Right forelimb (tissue), 1 donor: ENCODE measurements around the gene FEM1B.

ENCODE experiments used
- DNase-seq: peaks from one replicate; pipeline ENCODE4 v3.0.0-alpha.2; 2018

FEM1B gene

DNA sequence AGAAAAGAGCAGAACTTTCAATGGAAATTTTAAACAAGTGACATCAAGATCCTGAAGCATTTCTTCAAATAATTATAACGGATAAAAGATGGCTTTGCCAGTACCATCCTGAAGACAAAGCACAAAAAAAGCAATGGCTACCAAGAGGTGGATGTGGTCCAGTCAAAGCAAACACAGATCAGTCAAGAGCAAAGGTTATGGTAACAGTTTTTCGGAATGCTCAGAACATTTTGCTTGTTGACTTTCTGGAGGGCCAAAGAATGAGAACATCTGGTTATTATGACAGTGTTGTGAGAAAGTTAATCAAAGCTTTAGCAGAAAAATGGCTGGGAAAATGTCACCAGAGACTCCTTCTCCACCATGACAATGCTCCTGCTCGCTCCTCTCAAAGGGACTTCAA, 31.5 kb downstream of the FEM1B start:
- no peak for DNase-seq

DNA sequence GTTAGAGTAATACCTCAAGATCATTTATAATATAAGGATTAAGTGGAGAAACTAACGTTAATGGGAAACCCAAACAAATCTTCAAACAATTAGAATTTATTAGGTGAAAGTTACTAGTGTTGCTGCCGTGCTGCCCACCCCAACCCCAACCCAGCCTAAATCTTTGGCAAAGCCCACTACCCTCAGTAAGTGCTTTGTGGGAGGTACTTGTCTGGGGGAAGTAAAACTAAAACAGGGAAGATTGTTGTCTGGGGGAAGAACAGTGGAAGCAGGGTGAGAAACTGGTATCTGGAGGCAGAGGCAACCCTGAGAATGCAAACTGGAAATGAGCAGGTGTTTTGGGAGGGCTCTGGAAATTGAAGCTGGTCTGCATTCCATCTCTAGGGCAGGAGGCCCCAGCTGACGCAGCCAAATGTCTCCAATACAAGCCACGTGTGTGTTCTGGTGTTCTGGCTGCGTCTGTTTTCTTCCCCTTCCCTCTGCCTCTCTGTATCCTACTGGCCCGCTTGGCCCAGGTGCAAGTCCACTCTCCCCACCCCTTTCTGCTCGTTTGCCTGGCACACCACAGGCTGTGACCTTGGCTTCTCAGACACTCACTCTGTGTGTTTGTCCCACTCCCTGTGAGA, 32.7 kb downstream of the FEM1B start:
- DNase-seq, result peak; percentile 46

DNA sequence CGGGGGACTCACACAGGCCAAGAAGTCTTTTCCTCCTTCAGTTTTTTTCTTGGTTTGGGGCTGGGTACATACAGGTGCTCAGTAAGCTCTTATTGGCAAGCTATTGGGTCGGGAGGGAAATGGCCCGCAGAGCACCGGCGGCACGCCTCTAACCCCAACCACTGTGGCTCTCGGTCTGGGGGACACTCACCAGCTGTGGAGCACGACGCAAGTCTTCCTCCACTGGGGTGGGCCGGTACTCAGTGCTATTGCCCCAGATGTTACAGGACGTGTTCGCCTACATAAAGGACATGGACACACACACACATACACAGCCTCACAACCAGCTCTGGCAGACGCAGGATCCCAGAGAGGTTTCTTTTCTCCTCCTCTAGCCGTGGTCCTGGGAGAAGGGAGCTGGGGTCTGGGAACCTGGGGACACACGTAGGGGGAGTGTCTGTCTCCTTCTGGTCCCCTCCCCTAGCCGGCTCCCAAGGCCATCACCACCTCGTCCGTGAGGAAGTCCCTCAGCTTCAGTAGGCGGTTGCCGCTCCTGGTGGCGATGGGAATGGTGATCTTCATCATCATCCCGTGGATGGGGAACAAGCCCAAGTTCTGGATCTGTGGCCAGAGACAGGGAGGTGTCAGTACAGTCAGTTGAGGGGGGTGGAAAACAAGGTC, 33.4 kb downstream of the FEM1B start:
- peak; percentile 28 for DNase-seq

DNA sequence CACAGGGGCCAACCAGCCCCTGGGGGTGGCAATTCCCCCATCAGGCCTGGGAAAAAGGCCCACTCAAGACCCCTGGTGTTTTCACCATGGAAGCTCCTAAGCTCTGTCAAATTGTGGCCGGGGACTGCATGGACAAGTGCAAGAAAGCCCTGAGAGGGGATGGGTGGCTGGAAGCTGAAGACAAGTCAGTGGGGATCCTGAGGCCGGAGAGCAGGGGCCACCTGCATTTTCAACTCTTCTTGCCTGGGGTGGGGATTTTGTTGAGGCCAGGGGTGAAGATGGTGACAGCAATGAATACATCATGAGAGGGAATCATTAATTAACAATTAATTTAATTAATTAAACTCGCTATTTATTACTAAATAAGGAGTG, 33.9 kb downstream of the FEM1B start:
- peak; percentile 30 for DNase-seq

DNA sequence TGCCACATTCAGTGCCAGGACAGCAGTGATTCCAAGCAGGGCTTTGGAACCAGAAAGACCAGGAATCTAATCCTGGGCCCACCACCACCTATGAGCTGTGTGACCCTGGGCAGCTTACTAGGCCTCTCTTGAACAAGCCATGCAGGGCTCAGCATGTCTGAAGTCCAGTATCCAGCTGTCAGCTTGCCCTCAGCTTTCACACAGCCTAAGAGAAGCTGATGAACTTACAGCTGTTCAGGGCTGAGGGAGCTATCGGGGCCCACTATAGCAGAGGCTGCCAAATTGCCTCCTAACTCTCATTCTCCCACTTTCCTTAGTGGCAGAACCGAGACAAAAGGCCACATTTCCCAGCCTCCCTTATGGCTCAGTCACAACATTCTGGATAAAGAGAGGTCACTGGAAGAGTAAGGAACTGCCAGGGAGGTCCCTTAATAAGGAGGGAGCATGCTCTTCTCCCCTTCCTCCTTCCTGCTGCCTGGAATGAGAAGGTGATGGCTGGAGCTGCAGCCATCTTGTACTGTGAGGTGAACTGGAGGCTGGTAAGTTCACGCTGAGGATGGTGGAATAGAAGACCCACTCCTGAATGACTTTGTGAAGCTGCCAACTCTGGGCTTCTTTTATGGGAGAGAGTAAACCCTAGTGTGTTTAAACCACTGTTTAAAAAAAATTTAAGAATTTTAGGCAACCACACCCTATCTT, 34.5 kb downstream of the FEM1B start:
- DNase-seq, result peak; percentile 32

DNA sequence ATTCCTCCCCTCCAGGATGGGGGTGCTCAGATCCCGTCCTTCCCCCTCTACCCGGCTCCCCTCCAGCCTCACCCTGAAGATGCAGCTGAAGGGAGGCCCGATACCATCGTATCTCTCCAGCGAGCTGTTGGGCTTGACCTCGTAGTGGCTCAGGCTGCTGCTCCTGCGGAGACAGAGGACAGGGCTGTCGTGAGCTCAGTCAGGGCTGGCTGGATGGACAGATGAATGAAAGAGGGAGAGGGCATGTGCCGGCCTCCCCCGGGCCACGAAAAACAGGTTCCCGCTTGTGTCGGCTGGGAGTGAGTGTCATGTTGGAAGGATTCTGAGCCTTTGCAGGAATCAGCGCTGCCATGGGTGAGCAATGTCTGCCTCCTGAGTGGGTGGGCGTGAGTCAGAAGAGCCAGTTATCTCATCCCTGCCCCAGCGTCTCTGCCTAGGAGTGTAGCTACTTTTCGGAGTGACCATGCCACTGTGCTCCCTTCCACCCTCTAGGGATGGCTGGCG, 35.2 kb downstream of the FEM1B start:
- DNase-seq, result peak; percentile 32

DNA sequence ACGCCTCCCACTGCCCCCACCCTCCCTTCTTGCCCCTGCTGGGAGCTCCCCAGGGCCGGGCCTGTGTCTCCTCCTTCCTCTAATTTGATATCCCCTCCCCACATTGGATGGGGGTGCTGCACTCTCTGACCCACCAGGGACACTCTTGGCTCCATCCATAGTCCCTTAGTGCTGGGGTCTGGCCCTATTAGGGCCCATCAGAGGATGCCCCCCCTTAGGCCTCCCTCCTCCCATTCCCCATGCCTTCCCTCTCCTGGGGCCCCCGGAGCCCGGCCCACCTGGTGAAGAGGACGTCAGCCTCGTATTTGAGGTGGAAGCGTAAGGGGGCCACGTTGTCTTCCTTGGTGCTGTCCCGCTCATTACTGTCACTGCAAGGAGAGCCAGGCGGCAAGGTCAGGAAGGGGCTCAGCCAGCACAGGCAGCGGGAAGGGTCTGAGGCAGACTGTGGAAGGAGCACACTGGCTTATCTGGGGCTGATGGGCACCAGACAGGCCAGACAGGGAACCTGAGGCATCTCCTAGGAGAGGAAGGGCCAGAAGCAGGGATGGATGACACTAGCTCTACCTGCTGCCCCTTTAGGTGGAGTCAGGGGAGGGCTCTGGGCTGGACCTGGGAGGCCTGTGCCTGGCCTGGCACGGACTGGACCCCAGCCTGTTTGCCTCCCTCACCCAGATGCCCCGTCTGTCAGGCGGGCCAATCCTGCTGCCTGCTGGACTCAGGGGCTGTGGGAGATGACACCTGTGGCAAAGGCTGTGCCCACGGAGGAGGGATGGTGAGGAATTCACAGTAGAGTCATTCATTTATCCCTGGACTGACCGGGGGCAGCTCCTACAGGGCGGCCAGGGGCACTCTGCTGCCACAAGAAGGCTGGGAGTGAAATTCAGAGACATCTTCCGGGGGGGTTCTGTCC, 36.2 kb downstream of the FEM1B start:
- DNase-seq, result peak; percentile 35

DNA sequence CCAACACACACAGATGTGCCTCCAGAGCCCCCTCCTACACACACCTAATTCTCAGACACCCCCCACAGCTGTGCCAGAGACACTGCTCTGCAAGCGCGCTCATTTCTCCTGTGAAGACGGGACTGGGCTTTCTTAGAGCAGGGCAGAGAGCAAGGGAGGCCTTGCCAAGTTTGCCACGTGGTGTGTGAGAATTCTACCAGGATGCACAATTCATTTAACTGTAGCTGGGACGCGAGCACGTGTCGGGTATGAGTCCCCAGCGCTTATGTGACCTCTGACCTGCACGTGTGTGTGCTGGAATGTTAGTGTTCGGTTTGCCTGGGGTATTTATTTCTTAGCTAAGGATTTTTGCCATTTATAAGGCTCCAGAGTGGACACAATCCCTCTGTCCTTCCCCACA, 37.0 kb downstream of the FEM1B start:
- peak; percentile 51 for DNase-seq

DNA sequence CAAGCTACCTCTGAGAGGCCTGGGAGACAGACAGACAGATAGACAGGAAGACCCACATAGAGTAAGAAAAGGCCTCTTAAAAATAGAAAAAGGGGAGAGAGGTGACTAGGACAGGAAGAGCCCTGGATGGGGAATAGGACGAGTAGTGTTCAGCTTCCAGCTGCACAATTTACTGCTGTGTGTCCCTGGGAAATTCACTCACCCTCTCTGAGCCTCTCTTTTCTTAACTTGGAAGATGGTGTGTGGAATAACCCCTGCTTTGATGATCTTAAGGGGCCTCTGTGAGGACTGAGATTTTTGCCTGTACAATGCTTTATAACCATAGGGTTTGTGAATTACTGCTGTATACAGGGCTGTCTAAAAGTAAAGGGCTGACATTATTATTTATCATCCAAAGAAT, 37.5 kb downstream of the FEM1B start:
- no peak for DNase-seq

DNA sequence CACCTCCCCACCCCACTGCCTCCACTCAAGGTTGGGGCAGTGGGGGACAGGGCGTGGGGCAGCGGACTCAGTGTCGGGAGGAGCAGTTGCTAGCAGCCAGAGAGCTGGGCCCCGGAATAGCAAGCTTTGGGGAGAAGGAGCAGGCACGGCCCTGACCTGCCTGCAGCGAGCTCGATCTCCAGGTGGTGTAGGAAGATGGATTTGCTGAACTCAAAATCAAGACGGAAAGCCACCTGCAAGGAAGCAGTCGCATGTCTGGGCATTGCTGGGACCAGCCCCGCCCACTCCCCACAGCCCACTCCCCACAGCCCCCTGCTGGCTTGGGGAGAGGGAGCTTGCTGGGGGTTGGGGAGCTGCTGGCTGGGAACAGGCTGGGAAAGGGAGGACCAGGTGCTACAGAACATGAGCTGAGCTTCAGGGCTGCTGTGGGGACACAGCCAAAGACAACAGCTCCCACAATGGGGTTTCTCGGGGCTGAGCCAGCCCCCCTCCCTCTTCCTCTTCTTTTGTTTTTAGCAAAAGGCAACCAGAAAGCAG, 38.0 kb downstream of the FEM1B start:
- DNase-seq, result peak; percentile 51

DNA sequence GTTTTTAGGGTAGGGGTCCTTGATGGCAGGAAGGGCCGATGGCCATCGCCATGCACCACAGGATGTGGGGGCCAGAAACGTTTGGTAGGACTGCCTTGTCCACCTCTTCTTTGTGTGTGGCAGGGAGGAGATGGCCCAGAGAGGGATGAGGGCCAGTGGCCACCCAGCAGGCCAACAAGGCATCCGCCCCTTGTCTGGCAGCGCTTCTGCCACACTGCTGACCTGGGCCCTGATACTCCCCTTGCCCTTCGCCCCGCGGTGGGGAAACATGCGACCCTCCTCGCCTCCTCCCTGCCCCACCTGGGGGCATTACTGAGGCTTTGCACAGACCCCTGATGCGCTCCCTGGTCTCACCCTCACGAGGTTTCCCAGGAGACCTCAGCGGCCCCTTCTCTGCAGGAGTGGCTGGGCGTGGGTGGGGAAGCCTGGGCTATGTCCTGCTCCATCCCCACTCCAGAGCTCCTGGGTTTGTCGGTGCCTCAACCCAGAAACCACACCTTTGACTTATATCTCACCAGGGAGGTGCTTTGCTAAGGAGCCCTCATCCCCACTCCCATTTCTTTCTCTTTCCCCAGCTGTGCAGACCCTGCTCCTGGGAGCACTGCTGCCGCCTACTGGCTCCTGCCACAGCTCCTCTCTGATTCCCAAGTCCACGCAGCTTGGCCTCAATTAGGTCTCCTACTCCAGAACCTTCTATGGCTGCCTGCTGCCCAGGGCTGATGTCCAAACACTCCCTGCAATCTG, 38.7 kb downstream of the FEM1B start:
- DNase-seq, result peak; percentile 40

DNA sequence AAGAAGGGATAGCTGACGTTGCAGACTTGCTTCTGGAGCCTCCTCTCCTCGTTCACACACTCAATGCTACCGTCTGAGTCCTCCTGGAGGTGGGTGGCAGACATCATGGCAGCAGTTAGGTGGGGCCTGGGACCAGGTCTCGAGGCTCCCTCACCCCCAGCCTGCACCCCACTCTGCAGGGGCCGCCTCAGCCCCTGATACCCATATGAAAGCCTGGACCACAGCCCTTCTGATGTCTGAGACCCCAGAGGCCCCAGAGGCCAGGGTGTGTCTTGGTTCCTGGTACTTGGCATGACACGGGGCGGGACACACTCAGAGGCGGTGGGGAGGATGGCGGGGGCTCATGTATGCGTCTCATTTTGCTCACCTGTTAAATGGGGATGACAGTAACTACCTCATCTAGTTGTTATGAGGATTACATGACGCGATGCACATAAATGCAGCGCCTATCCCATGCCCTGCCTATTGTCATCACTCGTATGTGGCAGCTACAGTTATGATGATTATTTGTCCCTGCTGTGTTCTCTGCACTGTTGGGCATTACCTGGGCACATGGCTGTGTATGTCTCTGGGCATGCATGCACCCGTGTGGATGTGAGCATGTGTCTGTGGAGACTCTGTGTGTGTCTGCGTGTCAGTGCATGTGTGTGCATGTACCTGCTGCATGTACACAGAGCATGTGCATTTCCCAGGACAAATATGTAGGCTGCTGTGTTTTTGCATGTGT, 39.9 kb downstream of the FEM1B start:
- peak; percentile 30 for DNase-seq

DNA sequence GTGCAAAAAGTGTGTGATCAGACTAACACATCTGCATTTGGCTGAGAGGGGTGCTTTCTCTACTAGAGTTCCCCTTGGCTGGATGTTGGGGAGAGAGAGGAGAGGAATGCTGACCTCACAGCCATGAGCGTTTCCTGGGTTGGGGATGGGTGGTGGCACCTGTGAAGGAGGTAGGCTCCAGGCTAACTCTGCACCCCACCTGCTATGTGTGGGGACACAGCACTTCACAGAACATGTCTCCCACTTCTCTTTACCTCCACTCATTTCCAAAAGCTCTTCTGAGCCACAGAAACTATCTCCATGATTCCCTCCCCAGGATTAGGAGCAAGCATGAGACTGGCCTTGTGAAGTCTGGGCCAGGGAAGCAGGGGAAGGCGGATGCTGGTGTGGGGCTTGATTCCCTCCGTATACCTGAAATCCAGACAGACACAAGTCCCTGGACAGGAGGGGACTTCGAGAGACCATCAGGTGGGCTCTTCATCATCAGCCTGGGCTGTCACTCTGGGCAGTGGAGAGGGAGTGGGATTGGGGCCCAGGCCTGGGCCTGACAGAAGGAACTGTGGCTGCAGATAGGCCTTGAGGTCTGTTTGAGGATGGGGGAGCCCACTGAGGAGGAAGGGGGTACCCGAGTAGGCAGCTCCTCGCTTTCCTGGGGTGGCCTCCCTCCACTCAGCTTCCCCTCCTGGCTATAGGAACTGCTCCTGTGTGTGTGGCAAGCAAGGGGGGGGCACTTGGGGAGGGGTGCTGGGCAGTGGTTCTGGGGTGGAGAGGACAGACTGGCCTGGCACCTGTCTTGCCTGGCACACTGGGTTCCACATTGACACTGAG, 40.7 kb downstream of the FEM1B start:
- peak; percentile 36 for DNase-seq

DNA sequence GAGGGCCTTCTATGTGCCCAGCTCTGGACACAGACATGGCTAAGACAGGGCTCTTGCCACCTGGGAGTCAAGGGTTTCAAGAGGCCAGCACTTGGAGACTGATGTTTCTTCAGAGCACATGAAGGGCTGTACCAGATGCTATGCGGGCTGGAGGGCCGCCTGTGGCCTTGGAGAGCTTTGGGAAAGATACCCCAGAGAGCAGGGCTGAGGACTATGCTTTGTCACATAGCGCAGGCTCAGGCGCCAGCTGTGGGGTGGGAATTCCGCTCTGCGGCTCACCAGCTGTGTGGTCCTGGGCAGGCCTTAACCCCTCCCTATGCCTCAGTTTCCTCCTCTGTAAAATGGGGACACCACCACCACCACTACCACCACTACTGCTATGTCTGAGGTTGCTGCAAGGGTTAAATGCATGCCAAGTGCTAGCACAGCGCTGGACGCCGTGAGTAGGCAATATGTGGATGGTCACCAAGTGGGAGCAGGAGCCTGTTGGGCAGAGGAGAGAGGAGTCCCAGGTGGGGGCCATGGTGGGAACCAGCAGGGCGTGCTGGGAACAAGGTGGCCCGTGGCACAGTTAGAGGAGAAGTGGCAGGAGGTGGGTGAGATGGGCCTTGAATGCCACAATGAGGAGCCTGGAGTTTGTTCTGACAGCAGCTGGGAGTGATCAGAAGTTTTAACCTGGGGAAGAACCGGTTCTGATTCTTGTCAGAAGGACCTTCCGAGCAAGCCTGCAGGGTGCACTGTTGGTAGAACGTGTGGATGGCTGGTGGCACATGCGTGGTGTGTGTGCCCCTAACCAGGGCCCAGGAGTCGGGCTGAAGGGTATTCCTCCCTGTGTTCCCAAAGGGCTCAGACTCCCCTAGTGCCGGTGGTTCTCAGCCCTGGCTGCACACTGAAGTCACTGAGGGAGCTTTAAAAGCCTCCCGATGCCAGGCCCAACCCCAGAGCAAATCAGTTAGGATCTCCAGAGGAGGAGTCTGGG, 41.7 kb downstream of the FEM1B start:
- no peak for DNase-seq

DNA sequence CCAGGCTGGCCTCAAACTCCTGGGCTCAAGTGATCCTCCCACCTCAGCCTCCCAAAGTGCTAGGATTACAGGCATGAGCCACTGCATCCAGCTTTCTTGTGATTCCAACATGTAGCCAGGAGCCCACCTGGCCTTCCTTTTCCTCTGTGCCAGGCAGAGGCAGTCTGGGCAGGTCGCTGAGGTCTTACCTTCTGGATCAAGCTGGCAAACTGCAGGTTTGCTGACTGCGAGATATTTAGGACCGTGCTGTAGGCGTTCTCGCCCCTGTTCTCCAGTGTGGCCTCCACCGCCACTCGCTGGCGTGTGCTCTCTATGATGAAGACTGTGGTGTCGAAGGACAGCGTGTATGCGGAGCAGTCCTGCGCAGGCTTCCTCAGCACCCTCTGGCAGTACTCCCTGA, 42.5 kb downstream of the FEM1B start:
- no peak for DNase-seq

DNA sequence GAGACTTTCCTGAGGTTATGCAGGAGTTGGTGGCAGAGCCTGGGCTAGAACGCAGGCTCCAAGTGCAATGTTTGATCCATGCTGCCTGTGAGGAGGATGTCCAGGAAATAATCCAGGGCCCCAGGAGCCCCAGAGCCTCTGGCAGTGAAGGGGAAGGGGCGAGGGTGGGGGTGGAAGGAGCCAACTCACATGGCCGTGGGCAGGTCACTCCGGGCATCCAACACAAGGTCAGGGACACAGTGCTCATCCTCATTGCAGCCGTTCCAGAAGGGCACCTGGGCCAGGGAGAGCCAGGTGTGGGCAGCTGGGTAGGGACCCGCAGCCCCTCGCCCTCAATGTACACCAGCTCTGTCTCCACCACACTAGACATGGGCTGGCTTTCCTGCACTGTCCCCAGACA, 43.7 kb downstream of the FEM1B start:
- no peak for DNase-seq

DNA sequence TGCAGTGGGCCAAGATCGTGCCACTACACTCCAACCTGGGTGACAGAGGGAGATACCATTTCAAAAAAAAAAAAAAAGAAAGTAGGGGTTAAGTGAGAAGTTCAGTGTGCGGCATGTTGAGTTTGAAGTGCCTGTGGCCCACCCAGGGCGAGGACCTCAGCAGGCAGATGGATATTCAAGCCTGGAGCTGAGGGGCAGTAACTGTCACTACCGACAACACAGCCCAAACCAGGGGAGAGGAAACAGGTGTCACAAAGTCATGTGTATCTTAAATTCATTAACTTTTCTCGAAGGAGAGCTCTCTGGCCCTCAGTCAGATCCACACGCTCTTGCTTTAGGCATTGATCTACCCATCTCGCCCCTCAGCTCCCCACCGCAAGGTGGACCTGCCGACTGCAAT, 45.3 kb downstream of the FEM1B start:
- DNase-seq, result no peak

DNA sequence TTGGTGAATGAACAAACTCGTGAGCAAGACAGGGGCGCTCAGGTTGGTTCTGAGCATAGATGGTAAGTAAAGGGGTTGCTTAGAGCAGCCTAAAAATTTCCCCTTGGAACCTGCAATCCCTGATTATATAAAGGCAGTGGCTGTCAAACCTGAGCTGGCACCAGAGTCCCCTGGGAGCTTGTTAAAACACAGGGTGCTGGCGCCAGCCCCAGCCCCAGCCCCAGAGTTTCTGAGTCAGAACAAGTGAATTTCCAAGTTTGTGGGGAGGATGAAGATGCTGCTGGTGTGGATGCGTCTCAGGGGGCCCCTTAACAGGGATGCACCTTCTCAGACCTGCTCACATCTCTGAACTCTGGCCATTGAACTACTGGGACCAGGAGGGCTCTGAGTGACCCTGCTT, 48.2 kb downstream of the FEM1B start:
- no peak for DNase-seq

DNA sequence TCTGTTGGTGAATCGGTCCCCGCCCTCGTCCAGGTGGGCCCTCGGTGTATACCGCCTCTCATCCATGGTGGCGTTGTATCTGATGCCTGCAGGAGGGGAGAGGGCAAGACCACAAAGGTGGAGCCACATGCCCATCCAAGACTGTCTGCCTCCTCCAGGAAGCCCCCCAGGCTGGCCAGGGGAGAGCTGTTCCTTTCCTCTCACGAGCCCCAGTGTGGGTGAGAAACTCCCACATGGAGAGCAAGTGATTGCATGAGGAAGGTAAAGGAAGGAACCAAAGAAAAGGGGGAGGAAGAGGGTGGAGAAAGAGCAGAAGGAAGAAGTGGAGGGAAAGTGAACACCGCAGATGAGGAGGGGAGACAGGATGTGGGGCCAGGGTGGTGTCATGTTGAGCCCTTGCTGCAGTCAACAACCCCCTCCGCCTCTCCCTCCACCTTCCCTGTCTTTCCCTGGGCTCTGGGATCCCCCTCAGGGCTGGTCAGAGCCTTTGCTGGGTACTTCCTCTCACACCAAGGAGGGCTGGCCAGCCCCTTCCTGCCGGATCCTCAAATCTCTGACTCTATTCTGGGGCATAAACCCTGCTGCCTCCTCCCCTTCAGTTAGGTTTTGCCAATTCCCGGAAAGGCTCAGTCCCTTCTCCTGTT, 49.3 kb downstream of the FEM1B start:
- DNase-seq, result no peak
